Measurements from ENCODE around the gene COL27A1.

COL27A1 gene

DNA sequence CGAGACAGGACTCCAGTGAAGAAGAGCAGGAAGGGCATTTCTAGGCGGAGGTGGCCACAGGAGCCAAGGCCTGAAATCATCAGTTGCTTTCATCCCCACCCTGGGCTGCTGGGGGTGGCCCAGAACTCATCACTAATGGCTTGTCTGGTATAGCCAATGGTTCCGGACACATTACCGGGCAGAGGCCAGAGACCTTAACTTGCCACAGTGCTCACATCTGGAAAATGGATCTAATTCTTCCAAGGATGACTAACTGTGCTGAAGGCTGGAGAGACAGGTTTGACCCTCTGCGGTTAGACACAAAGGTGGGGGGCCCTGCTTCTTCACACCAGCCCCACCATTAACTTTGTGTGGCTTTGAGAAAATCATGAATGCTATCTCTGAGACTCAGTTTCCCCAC is 6.2 kb upstream of the COL27A1 start:
- no peak for DNase-seq (ENCODE audit: low spot score)

DNA sequence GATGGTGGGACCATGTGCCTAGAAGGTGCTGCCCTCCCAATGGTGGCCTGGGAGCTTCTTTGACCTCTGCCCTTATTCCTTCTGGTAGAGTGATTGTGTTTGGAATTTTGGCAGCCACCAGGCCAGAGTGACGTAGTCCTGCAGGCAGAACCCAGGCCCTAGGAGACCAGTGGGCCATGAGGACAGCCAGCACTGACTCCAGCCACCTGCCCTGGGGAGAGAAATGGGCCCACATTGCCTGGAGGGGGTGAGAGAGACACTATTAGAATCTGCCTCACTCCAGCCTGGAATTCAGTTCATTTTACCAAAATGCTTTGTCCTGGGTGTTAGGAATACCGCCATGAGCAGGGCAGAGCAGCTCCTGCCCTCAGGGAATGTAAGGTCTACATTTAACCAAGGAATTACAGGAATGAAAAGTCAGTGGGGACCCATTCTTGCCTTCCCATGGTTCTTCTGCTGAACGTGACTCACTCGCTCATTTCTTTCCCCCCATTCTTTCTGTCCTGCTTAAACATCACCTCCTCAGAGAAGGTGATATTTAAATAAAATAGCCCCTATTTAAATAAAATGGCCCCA is 5.5 kb upstream of the COL27A1 start:
- DNase-seq (ENCODE audit: low spot score) = no peak

DNA sequence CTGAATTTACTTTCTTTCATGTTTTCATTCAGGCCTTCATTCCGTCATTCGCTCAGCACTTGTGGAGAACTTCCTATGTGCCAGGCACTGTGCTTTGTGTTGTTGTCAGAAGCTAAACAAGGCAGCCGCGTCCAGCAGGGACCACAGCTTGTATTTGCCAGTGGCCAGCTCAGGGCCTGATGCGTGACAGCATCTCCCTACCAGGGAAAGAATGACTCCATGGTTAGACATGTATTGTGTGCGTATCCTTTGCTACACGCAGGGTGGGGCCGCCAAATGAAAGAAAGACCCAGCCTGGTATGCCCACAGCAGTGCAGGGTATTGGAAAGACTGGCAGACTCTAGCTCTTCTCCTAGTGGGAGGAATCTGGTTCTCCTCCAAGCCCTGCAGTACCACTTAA is 4.7 kb upstream of the COL27A1 start:
- no peak for DNase-seq (ENCODE audit: low spot score)

DNA sequence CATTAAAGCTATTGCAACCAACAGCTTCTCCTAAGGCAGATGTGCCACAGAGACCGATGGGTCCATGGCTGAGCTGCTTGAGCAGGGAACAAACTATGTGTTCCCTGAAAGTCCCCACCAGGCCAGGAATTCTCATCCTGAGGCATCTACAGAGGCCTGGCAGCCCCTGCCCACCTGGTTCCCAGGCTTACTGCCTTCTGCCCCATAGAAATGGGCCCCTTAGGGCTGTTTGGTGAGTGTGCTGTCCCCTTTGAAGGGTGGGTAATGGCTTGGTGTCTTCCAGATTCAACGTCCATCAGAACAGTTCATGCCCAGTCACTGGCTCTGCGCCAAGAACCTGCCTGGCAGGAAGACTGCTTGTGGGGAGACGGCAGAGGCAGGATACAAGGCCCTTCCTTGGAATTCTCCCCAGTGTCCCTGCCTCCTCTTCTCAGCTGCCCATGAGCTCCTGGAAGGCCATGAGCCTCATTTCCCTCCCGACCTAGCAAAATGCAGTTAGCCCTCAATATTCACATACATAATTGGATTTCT is 3.8 kb upstream of the COL27A1 start:
- DNase-seq (ENCODE audit: low spot score) = no peak

GRCh38 chr9:114153761-114154599 is 1.4 kb upstream of the COL27A1 start:
- no peak for DNase-seq (ENCODE audit: low spot score)

- no peak for DNase-seq (ENCODE audit: low spot score)
These were observed 686 bp upstream of the COL27A1 start for GRCh38 chr9:114154600-114155102.

- no peak for DNase-seq (ENCODE audit: low spot score)
These were observed 789 bp downstream of the COL27A1 start for GRCh38 chr9:114155995-114156656.

DNA sequence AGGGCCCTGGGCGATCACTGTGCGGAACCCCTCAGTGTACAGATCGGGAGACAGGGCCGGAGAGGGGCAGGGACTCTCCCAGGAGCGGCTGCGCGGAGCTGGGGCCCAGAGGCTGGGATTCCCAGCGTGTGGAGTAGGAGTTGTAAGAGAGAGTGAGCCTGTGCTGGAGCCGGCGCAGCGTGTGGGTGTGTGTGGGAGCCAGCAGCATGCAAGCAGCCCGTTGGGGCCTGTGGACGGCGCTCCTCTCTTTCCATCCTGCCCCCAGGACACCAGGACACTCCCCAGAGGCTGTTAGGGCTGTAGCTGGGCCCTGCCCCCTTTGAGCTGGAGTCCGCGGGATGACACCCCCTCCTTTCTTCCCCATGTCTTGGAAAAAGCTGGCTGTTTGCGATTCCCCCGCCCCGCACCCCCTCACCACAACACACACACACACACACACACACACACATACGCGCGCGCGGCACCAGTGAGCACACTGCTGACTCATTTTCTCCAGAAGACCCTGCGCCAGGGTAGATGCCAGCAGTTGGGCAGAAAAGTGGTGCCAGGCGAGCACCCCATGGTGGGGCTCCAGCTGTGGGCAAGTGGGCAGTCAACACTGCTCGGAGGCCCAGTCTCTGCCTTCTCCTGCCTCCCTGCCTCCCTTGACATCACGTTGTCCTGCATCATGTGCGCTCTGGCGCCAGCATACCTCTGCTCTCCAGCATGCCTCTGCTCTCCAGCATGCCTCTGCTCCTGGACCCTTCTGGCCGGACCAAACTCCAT is 1.5 kb downstream of the COL27A1 start:
- no peak for DNase-seq (ENCODE audit: low spot score)

GRCh38 chr9:114157516-114158176 is 2.3 kb downstream of the COL27A1 start:
- no peak for DNase-seq (ENCODE audit: low spot score)

DNA sequence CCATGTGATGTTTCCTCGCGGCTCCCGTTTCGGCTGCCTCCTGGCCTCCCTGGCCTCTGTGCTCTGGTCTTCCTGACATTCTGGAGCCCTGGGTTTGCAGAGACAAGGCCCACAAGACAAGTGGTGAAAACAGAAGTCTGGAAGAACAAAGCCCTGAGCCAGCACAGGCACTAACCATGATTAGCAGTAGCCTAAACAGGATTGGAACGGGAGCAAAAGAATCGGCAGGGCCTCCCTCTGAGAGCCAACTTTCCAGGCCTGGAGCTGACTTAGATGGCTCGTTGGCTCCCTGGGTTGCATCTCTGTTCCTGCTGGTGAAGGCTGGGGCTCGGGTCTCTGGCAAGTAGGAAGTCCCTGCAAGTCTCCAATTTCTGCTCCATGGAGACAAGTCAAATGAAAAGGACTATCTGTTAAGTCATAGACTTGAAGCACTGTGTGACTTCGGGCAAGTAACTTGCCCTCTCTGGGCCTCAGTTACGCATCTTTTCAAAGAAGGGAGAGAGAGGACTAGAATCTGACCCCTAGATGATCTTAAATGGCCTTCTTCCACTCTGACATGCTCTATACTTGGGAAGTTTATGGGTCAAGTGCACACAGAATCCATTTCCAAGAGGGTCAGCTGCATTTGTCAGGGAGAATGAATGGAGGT is 3.3 kb downstream of the COL27A1 start:
- no peak for DNase-seq (ENCODE audit: low spot score)

- no peak for DNase-seq (ENCODE audit: low spot score)
These were observed 4.4 kb downstream of the COL27A1 start for GRCh38 chr9:114159691-114160090.

DNA sequence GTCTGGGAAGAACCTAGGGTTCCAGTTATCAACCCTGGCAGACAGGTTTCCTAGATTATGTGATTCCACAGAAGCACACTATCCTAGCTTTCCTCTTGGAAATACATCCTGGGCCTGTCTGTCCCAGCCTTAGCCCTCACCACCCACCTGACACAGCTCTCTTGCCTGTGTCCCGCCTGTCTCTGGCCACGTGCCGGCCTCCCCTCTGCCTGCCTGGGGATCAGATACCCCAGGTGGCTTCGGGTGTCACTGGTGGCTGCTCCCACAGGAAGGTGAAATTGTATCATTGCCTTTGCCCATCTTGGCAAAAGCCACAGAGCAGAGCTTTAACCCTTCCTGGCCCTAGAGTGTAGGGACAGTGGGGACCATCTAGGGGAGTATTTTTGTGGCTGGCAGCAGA is 6.2 kb downstream of the COL27A1 start:
- no peak for DNase-seq (ENCODE audit: low spot score)

GRCh38 chr9:114163517-114163951 is 8.2 kb downstream of the COL27A1 start:
- no peak for DNase-seq (ENCODE audit: low spot score)

DNA sequence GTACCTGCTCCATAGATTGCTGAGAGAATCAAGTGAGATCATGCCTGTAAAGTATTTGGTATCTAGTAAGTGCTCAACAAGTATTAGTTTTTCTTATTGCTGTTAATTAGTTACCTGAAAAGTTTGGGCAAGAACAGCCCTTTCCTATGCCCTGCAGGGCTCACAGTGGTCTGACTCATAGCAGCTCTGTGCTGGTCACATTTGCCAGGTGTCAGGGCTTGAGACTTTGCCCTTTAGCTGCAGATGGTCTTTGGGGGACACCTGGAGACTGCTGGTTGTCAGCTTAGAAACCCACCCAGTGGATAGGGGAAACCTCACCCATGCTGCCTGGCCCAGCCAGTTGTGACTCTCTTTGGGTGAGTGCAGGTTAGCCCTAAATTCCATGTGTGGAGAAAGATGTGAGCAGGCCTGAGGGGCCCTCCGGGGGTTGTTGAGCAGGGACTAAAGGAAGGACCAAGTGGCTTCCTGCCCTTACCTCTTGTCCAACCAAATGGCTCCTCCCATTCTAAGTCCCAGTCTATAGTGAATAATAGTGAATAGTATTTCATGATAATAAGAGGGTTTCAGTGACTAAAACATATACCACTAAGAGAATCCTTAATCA is 9.0 kb downstream of the COL27A1 start:
- no peak for DNase-seq (ENCODE audit: low spot score)

DNA sequence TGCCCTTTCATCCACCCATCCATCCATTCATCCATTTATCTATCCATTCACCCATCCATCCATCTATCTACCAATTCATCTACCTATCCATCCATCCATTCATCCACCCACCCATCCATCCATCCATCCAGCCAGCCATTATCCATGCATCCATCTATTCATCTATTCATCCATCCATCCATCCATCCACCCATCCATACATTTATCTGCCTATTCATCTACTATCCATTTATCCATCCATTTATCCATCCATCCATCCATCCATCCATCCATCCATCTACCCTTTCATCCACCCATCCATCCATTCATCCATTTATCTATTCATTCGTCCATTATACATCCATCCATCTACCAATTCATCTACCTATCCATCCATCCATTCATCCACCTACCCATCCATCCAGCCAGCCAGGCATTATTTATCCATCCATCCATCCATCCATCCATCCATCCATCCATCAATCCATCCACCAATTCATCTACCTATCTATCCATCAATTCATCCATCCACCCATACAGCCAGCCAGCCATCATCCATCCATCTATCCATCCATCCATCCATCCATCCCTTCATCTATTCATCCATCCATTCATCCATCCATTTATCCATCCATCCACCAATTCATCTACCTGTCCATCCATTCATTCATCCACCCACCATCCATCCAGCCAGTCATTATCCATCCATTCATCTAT is 10.2 kb downstream of the COL27A1 start:
- DNase-seq (ENCODE audit: low spot score) = no peak

DNA sequence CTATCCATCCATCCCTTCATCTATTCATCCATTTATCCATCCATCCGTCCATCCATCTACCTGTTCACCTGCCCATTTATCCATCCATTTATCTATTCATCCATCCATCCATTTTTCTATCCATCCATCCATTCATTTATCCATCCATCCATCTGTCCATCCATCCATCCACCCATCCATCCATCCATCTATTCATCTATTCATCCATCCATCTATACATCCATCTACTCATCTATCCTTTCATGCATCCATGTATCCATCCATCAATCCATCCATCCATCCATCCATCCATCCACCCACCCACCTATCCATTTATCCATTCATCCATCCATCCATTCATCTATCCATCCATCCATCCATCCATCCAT is 10.8 kb downstream of the COL27A1 start:
- DNase-seq (ENCODE audit: low spot score) = no peak

DNA sequence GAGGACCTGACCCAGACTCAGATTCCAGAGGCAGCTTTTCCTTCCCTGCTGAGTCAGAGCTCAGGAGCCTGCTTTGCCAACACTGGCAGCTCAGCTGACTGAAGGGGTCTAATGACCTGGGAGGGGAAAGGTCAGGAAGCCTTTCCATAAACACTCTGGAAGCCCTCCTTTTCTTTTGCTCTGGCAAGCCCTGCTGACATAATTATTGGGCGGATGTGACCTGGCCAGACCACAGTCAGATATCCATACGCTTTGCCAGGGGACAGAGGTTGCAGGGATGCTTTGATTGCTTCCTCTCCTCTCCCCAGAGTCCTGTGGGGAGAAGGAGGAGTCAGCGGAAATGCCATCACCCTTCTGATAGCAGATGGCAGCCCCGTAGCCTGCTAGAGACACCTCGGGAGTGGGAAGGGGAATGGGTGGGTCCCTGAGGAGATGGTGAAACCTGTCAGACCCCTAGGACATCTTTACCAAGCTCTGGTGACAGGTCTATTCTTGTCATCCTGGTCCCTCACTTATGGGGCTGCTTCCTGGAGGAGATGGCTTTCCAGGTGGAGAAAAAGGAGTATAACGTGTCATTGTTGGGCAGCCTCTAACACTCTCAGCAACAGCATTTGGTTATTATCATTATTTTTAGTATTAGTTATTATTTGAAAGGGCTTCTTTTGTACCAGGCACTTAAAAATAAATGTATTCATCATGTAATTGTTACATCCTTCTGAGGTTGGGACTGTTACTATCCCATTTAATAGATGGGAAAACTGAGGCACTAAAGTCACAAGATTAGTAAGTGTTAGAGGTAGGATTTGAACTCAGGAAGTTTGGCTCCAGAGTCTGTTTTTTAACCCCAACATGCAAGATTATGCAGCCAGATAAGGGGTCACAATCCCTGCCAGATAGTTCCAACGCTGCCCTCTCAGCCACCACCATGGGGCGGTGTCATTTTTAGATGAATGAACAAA is 11.6 kb downstream of the COL27A1 start:
- DNase-seq (ENCODE audit: low spot score) = no peak

DNA sequence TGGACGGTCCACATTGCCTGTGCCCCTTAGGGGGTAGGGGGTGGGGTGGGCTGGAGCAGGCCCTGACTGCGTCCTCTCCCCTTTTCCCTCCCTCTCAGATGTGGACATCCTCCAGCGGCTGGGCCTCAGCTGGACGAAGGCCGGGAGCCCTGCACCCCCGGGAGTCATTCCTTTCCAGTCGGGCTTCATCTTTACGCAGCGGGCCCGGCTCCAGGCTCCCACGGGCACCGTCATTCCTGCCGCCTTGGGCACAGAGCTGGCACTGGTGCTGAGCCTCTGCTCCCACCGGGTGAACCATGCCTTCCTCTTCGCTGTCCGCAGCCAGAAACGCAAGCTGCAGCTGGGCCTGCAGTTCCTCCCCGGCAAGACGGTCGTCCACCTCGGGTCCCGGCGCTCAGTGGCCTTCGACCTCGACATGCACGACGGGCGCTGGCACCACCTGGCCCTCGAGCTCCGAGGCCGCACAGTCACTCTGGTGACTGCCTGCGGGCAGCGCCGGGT is 12.3 kb downstream of the COL27A1 start:
- no peak for DNase-seq (ENCODE audit: low spot score)
